Neuronal stem cell (in vitro differentiated cells): ENCODE measurements around the gene PCDHA9.

ENCODE experiments used
- DNase-seq: peaks from one replicate; pipeline ENCODE4 v3.0.0-alpha.2; 2013; ENCODE audit warnings: low spot score
- H2AFZ ChIP-seq: one replicate; pipeline ENCODE4 v1.6.1; 2013; ENCODE audit warnings: mild to moderate bottlenecking, low read length, inconsistent platforms
- H2AK5ac ChIP-seq: 2 replicates; pipeline ENCODE4 v1.6.1; 2013; ENCODE audit warnings: low read depth, mild to moderate bottlenecking, inconsistent platforms, low read length, moderate library complexity, mixed read lengths
- H2BK120ac ChIP-seq: 2 replicates; pipeline ENCODE4 v1.6.1; 2013; ENCODE audit warnings: low read depth, mild to moderate bottlenecking, inconsistent platforms, low read length, moderate library complexity, mixed read lengths
- H2BK12ac ChIP-seq: one replicate; pipeline ENCODE4 v1.6.1; 2013; ENCODE audit warnings: low read length, inconsistent platforms
- H2BK15ac ChIP-seq: 2 replicates; pipeline ENCODE4 v1.6.1; 2013; ENCODE audit warnings: mild to moderate bottlenecking, low read length, inconsistent platforms, mixed read lengths
- H2BK5ac ChIP-seq: one replicate; pipeline ENCODE4 v1.6.1; 2013; ENCODE audit warnings: inconsistent platforms, mild to moderate bottlenecking, low read length, moderate library complexity
- H3K14ac ChIP-seq: one replicate; pipeline ENCODE4 v1.6.1; 2013; ENCODE audit warnings: low read length, inconsistent platforms
- H3K18ac ChIP-seq: 2 replicates; pipeline ENCODE4 v1.6.1; 2013; ENCODE audit warnings: low read length, inconsistent platforms
- H3K23ac ChIP-seq: 2 replicates; pipeline ENCODE4 v1.6.1; 2013; ENCODE audit warnings: low read depth, mild to moderate bottlenecking, mixed read lengths, low read length, inconsistent platforms; ENCODE audit not compliant: poor library complexity
- H3K27ac ChIP-seq: replicated peaks from 3 replicates; pipeline ENCODE4 v1.5.1; 2013; ENCODE audit warnings: low read length, inconsistent platforms
- H3K27me3 ChIP-seq, 3 experiments: 2 replicates each; pipeline ENCODE4 v1.6.1; 2013; ENCODE audit warnings: low read length in 3 of 3, mild to moderate bottlenecking in 2 of 3, inconsistent platforms in 1 of 3, low read depth in 1 of 3, mixed read lengths in 1 of 3, moderate library complexity in 1 of 3; ENCODE audit not compliant: control insufficient read depth in 3 of 3, insufficient read depth in 3 of 3
- H3K36me3 ChIP-seq, 2 donors: replicated peaks in 1 of 2; 2 replicates each; pipeline ENCODE4 v1.6.1; 2013; ENCODE audit warnings: low read length in 2 of 2; ENCODE audit not compliant: control insufficient read depth in 2 of 2, insufficient read depth in 2 of 2
- H3K4ac ChIP-seq: 2 replicates; pipeline ENCODE4 v1.6.1; 2013; ENCODE audit warnings: inconsistent platforms, mild to moderate bottlenecking, low read length, moderate library complexity
- H3K4me1 ChIP-seq, 2 donors: 1 replicate in 1 of 2; 2 replicates in 1 of 2; pipeline ENCODE4 v1.6.1; 2013; ENCODE audit warnings: low read length in 2 of 2, low read depth in 1 of 2; ENCODE audit not compliant: control insufficient read depth in 2 of 2, insufficient read depth in 1 of 2
- H3K4me2 ChIP-seq: one replicate; pipeline ENCODE4 v1.6.1; 2013; ENCODE audit warnings: mild to moderate bottlenecking, low read length, inconsistent platforms; ENCODE audit not compliant: insufficient read depth, poor library complexity, severe bottlenecking
- H3K4me3 ChIP-seq, 2 donors: 2 replicates each; pipeline ENCODE4 v1.5.1; 2013; ENCODE audit warnings: low read length in 2 of 2, mild to moderate bottlenecking in 2 of 2, inconsistent platforms in 1 of 2, moderate library complexity in 1 of 2
- H3K79me1 ChIP-seq: one replicate; pipeline ENCODE4 v1.6.1; 2013; ENCODE audit warnings: low read depth, mild to moderate bottlenecking, inconsistent platforms, low read length, moderate library complexity
- H3K9ac ChIP-seq: one replicate; pipeline ENCODE4 v1.6.1; 2013; ENCODE audit warnings: mild to moderate bottlenecking, low read depth, low read length, inconsistent platforms; ENCODE audit not compliant: poor library complexity
- H3K9me3 ChIP-seq, 2 donors: replicated peaks in 1 of 2; 2 replicates each; pipeline versions ENCODE3 to v1.6.1; 2013; ENCODE audit warnings: low read length in 2 of 2, mild to moderate bottlenecking in 2 of 2, inconsistent platforms in 1 of 2, low read depth in 1 of 2, mixed read lengths in 1 of 2, moderate library complexity in 1 of 2; ENCODE audit not compliant: control insufficient read depth in 2 of 2, insufficient read depth in 1 of 2
- H4K8ac ChIP-seq: one replicate; pipeline ENCODE4 v1.6.1; 2013; ENCODE audit warnings: low read depth, mild to moderate bottlenecking, inconsistent platforms, low read length, moderate library complexity
- H4K91ac ChIP-seq: one replicate; pipeline ENCODE4 v1.6.1; 2013; ENCODE audit warnings: low read length, low read depth, mild to moderate bottlenecking, inconsistent platforms; ENCODE audit not compliant: poor library complexity
- WGBS, 2 donors: extraction: QIAGEN DNeasy Blood & Tissue Kit; methylation state at CpG; one replicate each; pipeline ENCODE4 v1.1.7; 2013; ENCODE audit warnings: missing lambda C conversion rate in 2 of 2, mixed read lengths in 1 of 2; ENCODE audit not compliant: insufficient read length in 2 of 2, insufficient replicate concordance in 1 of 2; ENCODE audit errors: extremely low coverage in 2 of 2; 5-methylcytosine and 5-hydroxymethylcytosine counted together

PCDHA9 gene

DNA sequence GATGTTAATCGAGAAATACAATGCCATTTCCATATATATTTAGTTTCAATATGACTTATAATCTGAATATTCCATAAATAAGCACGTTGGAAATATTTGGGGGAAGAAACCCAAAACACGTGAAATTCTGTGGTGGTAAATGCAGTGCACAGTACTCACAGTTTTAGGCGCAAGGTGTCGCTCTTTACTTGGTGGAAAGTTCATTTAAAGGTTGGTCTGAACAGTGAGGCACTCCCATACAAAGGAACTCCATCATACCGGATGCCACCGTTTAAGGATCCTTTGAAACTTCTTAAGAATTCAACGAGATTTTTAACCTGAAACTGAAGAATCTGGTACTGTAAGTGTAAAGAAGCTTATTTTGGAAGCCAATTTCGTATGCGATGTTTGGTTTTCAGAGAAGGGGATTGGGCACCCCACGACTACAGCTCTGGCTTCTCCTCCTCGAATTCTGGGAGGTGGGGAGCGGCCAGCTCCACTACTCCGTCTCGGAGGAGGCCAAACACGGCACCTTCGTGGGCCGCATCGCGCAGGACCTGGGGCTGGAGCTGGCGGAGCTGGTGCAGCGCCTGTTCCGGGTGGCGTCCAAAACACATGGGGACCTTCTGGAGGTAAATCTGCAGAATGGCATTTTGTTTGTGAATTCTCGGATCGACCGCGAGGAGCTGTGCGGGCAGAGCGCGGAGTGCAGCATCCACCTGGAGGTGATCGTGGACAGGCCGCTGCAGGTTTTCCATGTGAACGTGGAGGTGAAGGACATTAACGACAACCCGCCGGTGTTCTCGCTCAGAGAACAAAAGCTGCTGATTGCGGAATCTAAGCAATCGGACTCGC is 20.8 kb downstream of the PCDHA9 start, which contains the start of gene PCDHA11:
PCDHA11 (plus strand) TSS at position 237 of the 834 bp plus-strand sequence; CDS start at position 384, 147 bp downstream.
- Histone ChIP-seq H3K9ac (peak within 1 kb of the TSS; percentile 64), H3K23ac (no peak within 1 kb of the TSS), H3K4me3 (peak within 1 kb of the TSS in 1 of 2 donors; percentile 86), H3K27me3 (no peaks in the 10 kb centered on the region), H3K4ac (no peak within 1 kb of the TSS), H4K91ac (no peak within 1 kb of the TSS), H3K4me2 (no peak within 1 kb of the TSS), H2AFZ (no peak within 1 kb of the TSS), H3K27ac (no peak within 1 kb of the TSS), H3K36me3 (peaks cover 13 to 22% of the 10 kb centered on the region in 2 donors), H3K9me3 (peaks cover 13 to 32% of the 10 kb centered on the region in 2 donors), H2BK15ac (no peak within 1 kb of the TSS), H3K14ac (no peak within 1 kb of the TSS), H3K4me1 (no peaks in the 10 kb centered on the region), H2AK5ac (no peak within 1 kb of the TSS), H2BK5ac (no peak within 1 kb of the TSS), H2BK12ac (no peak within 1 kb of the TSS), H2BK120ac (no peak within 1 kb of the TSS), H3K18ac (peak within 1 kb of the TSS; percentile 33), H3K79me1 (peaks cover 8% of the 10 kb centered on the region), H4K8ac (no peak within 1 kb of the TSS)
- no CpG with 5 or more reads among the region's 41 CpGs for WGBS, 2 donors
- peak; percentile 42 for DNase-seq

DNA sequence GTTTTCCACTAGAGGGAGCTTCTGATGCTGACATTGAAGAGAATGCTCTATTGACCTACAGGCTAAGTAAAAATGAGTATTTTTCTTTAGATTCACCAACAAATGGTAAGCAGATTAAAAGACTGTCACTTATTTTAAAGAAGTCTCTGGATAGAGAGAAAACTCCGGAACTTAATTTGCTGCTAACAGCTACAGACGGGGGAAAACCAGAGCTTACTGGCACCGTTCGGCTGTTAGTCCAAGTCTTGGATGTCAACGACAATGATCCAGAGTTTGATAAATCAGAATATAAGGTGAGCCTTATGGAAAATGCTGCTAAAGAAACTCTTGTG is 21.3 kb downstream of the PCDHA9 start:
- H2AK5ac ChIP-seq: no peak overlapping the region
- H3K27ac ChIP-seq: no peak overlapping the region
- H2BK120ac ChIP-seq: no peak overlapping the region
- H3K9ac ChIP-seq: no peak overlapping the region
- no peak overlapping the region for H3K18ac ChIP-seq
- H2AFZ ChIP-seq: no peak overlapping the region
- no peaks in the 10 kb centered on the region for H3K4me1 ChIP-seq
- no peak overlapping the region for H2BK15ac ChIP-seq
- DNase-seq: no peak
- peaks cover 8% of the 10 kb centered on the region for H3K79me1 ChIP-seq
- H2BK12ac ChIP-seq: no peak overlapping the region
- H3K23ac ChIP-seq: no peak overlapping the region
- peaks cover 13 to 22% of the 10 kb centered on the region in 2 donors for H3K36me3 ChIP-seq
- H3K9me3 ChIP-seq: peaks cover 13 to 27% of the 10 kb centered on the region in 2 donors
- no peak overlapping the region for H3K4ac ChIP-seq
- H4K8ac ChIP-seq: no peak overlapping the region
- H2BK5ac ChIP-seq: no peak overlapping the region
- H3K27me3 ChIP-seq: no peaks in the 10 kb centered on the region
- H3K4me3 ChIP-seq: no peak overlapping the region
- H3K14ac ChIP-seq: no peak overlapping the region
- no CpG with 5 or more reads among the region's 5 CpGs for WGBS, 2 donors
- H4K91ac ChIP-seq: no peak overlapping the region
- no peak overlapping the region for H3K4me2 ChIP-seq

DNA sequence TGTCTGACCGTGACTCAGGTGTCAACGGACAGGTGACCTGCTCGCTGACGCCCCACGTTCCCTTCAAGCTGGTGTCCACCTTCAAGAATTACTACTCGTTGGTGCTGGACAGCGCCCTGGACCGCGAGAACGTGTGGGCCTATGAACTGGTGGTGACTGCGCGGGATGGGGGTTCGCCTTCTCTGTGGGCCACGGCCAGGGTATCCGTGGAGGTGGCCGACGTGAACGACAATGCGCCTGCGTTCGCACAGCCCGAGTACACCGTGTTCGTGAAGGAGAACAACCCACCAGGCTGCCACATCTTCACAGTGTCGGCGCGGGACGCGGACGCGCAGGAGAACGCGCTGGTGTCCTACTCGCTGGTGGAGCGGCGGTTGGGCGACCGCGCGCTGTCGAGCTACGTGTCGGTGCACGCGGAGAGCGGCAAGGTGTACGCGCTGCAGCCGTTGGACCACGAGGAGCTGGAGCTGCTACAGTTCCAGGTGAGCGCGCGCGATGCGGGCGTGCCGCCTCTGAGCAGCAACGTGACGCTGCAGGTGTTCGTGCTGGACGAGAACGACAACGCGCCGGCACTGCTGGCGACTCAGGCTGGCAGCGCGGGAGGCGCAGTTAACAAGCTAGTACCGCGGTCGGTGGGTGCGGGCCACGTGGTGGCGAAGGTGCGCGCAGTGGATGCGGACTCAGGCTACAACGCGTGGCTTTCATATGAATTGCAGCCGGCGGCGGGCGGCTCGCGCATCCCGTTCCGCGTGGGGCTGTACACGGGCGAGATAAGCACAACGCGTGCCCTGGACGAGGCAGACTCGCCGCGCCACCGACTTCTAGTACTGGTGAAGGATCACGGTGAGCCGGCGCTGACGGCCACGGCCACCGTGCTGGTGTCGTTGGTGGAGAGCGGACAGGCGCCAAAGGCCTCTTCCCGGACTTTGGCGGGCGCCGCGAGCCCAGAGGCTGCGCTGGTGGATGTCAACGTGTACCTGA is 22.3 kb downstream of the PCDHA9 start:
- no peak overlapping the region for H3K4me2 ChIP-seq
- no peak overlapping the region for H3K27ac ChIP-seq
- H3K9ac ChIP-seq: no peak overlapping the region
- H3K23ac ChIP-seq: peak overlapping the region; percentile 91
- H3K4ac ChIP-seq: no peak overlapping the region
- no peak overlapping the region for H2AFZ ChIP-seq
- peaks cover 13 to 27% of the 10 kb centered on the region in 2 donors for H3K9me3 ChIP-seq
- peak overlapping the region; percentile 82 for H3K14ac ChIP-seq
- peak overlapping the region; percentile 43 for H4K8ac ChIP-seq
- H3K4me1 ChIP-seq: no peaks in the 10 kb centered on the region
- H2BK5ac ChIP-seq: no peak overlapping the region
- no peaks in the 10 kb centered on the region for H3K27me3 ChIP-seq
- H2AK5ac ChIP-seq: peak overlapping the region; percentile 63
- peak overlapping the region in 1 of 2 donors; percentile 44 for H3K4me3 ChIP-seq
- no peak overlapping the region for H2BK120ac ChIP-seq
- no peak overlapping the region for H2BK15ac ChIP-seq
- H3K18ac ChIP-seq: no peak overlapping the region
- no peak for DNase-seq
- H4K91ac ChIP-seq: no peak overlapping the region
- no CpG with 5 or more reads among the region's 114 CpGs for WGBS, 2 donors
- H3K36me3 ChIP-seq: peaks cover 13 to 22% of the 10 kb centered on the region in 2 donors
- H2BK12ac ChIP-seq: no peak overlapping the region
- H3K79me1 ChIP-seq: peaks cover 8% of the 10 kb centered on the region
